ENCODE results near the gene GTF2F1. TPM values are rescaled to one million over a fixed set of nuclear protein-coding genes. Genes with fewer than 3 reads are reported as not detected.

Gene GTF2F1
- total RNA-seq, 3 donors from 2014 or later = 51.1 to 63.1 (median 59.1) TPM

DNA sequence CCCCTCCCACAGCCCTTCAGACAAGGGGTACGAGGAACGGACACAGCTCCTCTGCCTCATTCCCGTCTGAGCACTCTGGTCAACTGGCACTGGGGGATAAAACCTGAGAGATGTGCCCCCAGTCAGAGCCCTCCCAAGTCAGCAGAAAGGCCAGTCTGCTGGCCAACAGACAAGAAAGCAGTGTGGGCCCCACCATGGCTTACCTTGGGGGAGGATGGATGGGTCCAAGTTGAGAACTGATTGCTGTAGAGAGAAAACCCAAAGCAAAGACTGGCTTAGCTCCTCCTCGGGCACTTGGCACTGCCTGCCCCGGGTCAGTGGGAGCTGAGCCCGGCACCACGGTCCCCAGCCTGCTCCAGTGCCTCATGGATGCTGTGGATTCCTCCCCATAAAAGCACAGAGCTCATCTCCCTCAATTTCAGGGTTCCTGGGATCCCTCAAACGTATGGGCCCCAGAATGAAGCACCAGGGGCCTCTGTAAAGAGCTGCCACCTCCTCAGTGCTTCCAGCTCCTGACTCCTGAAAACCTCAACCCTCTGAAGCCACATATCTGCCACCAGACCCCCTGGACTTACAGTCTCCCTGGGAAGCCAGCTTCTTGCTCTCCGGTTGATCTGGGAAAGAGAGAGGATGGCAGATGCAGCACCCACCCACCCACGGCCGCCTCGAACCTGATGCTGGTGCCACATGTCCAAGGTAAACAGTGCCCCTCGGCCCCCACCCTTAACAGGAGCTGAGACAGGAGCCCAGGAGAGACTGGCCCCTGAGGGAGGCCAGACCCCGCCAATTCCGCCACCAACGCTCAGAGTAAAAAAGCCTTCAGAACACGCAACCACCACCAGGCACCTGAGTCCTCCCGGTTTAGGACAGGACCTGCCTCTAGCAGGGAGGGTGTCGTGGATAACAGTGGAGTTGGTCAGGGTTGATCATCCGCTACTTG is 28.4 kb upstream of the GTF2F1 start:
- ATAC-seq (no peak), DNase-seq (no peak)
- intact Hi-C loops (cut with DNase I, micrococcal nuclease) = no loop called here
- Histone ChIP-seq H3K9me3 (no peaks in the 10 kb centered on the region), H3K36me3 (ENCODE audit: low read depth) (peaks cover 26% of the 10 kb centered on the region), H3K4me3 (no peak overlapping the region), H3K4me1 (ENCODE audit: low read depth) (peaks cover 19% of the 10 kb centered on the region)
- TF ChIP-seq, protein P1, sequence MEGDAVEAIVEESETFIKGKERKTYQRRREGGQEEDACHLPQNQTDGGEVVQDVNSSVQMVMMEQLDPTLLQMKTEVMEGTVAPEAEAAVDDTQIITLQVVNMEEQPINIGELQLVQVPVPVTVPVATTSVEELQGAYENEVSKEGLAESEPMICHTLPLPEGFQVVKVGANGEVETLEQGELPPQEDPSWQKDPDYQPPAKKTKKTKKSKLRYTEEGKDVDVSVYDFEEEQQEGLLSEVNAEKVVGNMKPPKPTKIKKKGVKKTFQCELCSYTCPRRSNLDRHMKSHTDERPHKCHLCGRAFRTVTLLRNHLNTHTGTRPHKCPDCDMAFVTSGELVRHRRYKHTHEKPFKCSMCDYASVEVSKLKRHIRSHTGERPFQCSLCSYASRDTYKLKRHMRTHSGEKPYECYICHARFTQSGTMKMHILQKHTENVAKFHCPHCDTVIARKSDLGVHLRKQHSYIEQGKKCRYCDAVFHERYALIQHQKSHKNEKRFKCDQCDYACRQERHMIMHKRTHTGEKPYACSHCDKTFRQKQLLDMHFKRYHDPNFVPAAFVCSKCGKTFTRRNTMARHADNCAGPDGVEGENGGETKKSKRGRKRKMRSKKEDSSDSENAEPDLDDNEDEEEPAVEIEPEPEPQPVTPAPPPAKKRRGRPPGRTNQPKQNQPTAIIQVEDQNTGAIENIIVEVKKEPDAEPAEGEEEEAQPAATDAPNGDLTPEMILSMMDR (IDR thresholded peaks at IDR 0.05) = no peak

GRCh38 chr19:6418562-6418932 is 25.6 kb upstream of the GTF2F1 start:
- no peaks in the 10 kb centered on the region for H3K9me3 ChIP-seq
- no peak for DNase-seq
- peaks cover 9% of the 10 kb centered on the region for H3K4me1 ChIP-seq (ENCODE audit: low read depth)
- no peak overlapping the region for H3K4me3 ChIP-seq
- ATAC-seq = peak; percentile 61
- TF ChIP-seq, protein P1 (IDR thresholded peaks at IDR 0.05) = no peak
- peaks cover 30% of the 10 kb centered on the region for H3K36me3 ChIP-seq (ENCODE audit: low read depth)
- intact Hi-C loops (cut with DNase I, micrococcal nuclease) = no loop called here

DNA sequence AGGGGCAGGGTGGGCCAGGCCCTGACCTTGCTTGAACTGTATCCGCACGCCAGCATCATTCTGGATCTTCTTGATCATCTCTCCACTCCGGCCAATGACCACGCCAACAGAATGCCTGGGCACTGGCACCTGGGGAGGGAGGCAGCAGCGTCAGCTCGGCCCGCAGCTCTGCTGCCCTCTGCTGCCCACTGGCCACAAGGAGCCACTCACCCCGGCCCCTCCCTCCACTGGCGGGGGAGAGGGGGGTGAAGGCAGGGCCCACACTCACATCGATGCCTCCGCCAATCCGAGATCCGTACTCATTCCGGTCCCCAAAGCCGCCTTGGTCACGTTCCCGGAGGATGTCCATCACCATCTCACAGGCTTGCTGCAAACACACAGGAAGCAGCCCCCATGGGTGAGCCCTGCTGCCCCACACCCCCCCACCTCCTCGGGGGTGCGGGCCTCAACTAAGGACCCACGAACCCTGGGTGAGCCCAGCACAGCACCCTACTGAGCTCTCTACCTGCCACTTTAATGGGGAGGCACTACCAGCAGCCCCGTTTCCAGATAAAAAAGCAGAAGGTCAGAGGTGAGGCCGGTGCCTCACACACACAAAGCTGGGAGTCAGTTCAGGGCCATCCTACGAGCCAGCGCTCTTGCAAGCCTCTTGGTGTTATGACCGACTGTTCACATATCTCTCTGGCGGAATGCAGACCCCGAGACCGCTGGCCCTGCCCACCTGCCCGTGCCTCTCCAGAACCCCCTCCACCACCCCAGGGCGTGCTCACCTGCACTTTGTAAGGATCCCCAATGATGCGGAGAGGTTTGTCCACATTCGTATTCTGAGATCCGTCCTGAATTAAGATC is 25.0 kb upstream of the GTF2F1 start:
- no peaks in the 10 kb centered on the region for H3K9me3 ChIP-seq
- ATAC-seq = peak; percentile 62
- H3K36me3 ChIP-seq (ENCODE audit: low read depth) = peaks cover 30% of the 10 kb centered on the region
- DNase-seq = peak in 2 of 3 donors; percentile 38 to 47
- TF ChIP-seq, protein P1 (IDR thresholded peaks at IDR 0.05) = no peak
- H3K4me3 ChIP-seq = no peak overlapping the region
- intact Hi-C loops (cut with DNase I, micrococcal nuclease) = no loop called here
- H3K4me1 ChIP-seq (ENCODE audit: low read depth) = peaks cover 5% of the 10 kb centered on the region

GRCh38 chr19:6416658-6417405 is 23.9 kb upstream of the GTF2F1 start:
- H3K4me1 ChIP-seq (ENCODE audit: low read depth) = no peaks in the 10 kb centered on the region
- DNase-seq (no peak), ATAC-seq (no peak)
- peaks cover 30% of the 10 kb centered on the region for H3K36me3 ChIP-seq (ENCODE audit: low read depth)
- H3K9me3 ChIP-seq = no peaks in the 10 kb centered on the region
- TF ChIP-seq, protein P1 (IDR thresholded peaks at IDR 0.05) = no peak
- intact Hi-C loops (cut with DNase I, micrococcal nuclease) = no loop called here
- no peak overlapping the region for H3K4me3 ChIP-seq

DNA sequence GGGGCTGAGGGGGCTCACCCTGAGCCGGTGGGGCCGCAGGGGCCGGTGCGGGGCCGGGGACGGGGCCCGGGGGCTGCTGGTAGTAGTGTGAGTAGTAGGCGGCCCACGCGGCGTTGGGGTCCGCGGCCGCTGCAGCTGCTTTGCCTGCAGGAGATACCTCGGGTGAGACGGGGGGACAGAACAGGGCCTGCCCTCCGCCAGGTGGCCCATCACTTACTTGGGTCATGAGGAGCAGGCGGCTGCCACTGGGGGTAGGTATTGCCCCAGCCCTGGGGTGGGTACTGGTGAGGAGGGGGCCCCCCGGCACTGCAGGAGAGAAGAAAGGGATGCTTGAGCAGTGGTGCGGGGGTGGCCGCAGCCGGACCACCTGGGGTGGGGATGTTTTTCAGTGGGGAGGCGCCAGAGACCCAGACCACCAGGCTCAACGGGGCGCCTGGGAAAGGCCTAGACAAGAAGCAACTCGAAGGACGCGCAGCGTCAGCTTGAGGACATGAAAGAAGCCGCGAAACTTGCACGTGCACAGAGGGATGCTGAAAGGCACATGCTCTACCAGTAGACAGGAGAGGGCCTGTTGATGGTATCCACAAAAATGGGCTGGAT is 22.7 kb upstream of the GTF2F1 start:
- TF ChIP-seq, protein P1 (IDR thresholded peaks at IDR 0.05) = no peak
- Histone ChIP-seq H3K4me3 (no peak overlapping the region), H3K36me3 (ENCODE audit: low read depth) (peaks cover 30% of the 10 kb centered on the region), H3K4me1 (ENCODE audit: low read depth) (no peaks in the 10 kb centered on the region), H3K9me3 (no peaks in the 10 kb centered on the region)
- intact Hi-C loops (cut with DNase I, micrococcal nuclease) = no loop called here
- ATAC-seq (no peak), DNase-seq (no peak)

All from mucosa of descending colon (tissue), 3 donors.